Measurements from ENCODE around the gene CELA2A.
"Not testable (repeated sequence)": the region's sequence is repeated elsewhere in the genome, so short reads cannot be mapped to it uniquely, and the experiment has no call there.

CELA2A gene

DNA sequence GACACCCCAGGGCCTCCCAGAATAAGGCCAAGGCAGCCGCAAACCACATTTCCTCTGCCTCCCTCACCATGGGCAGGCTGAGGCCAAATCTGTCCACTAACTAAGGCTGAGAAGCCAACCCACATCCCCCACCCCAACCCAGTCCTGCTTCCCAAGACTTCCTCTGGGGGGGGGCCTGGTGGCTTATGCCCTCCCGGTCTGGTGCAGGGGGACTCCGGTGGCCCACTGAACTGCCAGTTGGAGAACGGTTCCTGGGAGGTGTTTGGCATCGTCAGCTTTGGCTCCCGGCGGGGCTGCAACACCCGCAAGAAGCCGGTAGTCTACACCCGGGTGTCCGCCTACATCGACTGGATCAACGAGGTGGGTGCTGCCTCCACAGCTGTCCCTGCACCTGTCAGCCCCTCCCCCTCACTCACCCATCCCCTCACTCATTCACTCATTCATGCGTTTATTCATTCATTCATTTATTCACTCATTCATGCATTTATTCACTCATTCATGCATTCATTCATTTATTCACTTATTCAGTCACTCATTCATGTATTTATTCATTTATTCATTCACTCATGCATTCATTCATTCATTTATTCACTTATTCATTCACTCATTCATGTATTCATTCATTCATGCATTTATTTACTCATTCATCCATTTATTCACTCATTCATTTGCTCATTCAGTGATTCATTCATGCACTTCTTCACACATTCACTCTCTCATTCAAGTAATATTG is 11.0 kb upstream of the CELA2A start:
- DNase-seq: no peak

DNA sequence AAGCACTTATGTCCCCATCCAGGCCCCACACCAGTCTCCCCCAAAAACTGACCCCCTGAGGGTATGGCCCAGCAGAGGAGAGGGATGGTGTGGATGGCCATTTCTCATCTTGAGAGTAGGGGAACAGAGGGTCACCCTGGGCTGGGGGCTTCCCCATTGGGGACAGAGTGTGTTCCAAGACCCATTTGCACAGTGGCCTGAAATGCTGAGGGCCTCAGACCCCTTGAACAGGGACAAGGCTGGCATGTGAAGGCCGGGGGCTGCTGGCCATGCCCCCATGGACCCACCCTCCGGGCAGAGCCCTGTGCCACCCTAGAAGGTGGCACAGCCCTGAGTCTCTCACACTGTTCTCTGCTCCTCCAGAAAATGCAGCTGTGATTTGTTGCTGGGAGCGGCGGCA is 10.3 kb upstream of the CELA2A start:
- no peak for DNase-seq

DNA sequence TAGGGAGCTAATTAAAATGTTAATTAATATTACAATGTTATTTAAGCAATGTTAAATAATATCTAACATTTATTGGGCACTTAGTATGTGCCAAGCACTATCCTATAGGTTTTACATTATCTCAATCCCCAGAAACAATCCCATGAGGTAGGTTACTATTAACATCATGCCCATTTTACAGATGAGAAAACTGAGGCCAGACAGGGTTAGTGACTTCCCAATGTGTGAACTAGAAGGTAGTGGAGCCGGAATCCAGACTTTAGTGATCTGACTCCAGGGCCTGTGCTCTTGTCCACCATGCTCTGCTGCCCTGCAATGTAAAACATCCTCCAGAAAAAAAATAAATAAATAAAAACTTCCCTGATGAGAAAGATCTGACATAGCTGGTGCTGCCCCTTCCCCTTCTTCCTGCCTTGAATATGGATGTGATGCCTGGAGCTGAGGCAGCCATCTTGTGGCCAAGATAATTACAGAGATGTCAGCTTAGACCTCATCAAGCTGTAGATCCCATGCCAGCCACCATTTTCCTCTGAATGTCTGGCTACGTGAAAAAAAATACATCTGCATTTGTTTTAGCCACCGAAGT is 7.6 kb upstream of the CELA2A start:
- DNase-seq: no peak

DNA sequence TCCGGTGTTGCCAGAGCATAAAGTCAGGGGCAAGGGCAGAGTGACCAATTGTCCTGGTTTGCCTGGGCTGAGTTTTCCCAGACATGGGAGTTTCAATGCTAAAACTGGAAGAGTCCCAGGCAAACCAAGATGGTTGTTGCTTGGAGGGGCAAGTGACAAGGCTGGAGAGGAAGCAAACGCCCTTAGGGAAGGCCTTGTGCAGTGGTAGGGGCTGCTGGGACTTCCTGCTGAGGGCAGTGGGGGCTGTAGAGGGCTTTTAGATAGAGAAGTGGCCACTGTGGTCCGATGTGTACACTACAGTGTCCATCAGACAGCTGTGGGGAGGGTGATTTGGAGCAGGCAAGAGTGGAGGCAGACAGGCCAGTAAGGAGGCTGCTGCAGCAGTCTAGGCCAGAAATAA is 7.0 kb upstream of the CELA2A start:
- DNase-seq: no peak

DNA sequence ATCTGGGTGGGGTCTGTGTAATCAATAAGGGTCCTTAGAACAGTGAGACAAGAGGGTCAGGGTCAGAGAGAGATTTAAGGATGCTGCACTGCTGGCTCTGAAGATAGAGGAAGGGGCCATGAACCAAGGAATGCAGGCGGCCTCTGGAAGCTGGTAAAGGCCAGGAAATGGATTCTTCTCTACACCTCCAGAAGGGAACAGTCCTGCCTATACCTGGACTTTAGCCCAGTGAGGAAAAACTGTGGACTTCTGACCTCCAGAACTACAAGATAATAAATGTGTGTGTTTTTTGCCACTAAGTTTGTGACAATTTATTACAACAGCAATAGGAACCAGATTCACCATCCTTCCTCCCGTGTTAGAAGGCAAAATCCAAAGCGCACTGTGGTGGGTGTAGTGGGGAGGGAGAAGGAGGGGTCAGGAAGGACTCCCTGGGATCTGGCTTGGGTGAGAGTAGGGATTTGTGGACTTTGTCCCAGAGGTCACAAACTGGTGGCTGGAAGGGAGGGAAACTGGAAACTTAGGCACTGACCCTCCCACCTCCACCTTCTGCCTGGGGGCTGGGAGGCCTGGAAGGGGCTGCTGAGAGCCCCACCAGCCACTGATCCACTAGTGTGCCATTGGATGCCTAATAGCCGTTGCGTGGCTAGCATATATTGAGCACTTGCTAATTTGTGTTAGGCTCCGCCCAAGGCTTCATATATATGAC is 5.4 kb upstream of the CELA2A start:
- no peak for DNase-seq

DNA sequence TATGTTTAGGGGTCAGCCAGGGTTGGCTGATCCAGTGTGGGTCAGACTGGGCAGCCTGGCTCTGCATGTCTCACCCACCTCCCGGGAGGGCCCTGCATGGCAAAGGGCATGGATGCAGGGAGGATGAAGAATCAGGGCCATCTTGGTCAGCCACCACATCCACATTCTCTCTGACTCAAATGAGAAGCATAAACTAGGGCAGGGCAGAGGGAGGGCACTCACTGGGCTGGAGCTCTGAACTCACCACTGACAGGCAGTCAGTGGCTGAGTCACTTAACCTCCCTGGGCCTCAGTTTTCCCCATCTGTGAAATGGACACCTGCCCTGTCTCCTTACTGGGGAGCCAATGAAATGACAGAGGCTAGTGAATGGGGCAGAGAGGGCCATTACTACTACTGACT is 4.3 kb upstream of the CELA2A start:
- no peak for DNase-seq

DNA sequence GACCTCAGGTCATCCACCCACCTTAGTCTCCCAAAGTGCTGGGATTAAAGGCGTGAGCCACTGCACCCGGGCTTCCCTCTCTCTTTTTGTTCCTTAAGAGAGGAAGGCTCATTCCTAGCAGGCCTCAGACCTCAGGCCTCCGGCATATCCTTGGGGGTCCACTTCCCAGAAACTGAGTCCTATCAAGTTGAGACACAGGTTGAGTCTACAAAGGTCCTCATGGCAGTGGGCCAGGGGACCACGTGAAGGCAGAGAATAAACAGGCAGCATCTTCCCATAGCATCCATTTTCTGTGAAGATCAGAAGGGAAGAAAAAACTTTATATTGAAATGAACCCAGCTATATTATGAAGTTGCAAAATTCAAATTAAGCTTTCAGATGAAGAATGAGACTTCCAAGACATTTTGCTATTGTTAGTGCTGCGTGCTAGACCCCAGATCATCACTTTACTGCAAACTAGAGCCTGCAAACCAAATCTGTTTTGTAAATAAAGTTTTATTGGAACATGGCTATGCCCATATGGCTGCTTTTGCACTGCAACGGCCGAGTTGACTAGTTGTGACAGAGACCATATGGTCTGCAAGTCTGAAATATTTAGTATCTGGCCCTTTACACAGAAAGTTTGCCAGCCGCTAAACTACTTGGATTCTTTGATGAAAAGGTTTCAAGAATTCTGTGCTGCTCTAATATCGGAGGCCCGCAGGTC is 3.5 kb upstream of the CELA2A start:
- no peak for DNase-seq

DNA sequence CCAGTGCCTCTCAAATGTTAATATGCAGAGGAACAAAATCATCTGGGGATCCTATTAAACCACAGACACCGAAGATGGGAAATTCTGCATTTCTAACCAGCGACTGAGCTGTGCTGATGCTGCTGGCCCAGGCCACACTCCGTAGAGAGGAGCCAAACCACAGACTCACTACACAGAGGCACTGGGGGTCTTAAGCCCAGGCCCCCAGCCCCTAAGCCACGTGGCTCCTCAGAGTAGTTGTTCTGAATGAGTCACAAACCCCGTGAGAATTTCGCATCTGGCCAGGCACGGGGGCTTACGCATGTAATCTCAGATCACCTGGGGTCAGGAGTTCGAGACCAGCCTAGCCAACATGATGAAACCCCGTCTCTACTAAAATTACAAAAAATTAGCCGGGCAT is 2.8 kb upstream of the CELA2A start:
- no peak for DNase-seq

DNA sequence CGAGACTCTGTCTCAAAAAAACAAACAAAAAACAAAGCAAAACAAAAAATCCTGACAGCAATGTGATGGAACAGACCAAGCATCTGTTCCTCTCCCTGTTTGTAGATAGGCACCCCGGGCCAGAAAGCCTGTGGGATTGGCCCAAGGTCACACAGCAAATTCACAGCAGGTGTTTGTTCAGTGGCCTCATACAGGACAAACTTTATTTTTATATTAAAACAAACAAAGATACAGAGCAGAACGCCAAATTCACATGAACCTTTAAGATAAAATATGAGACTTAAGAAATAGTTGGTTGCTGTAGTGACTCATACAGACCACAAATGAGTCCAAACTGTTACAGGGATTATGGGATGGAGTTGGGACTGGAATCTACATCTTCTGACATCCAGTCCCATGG is 2.3 kb upstream of the CELA2A start:
- DNase-seq: no peak

DNA sequence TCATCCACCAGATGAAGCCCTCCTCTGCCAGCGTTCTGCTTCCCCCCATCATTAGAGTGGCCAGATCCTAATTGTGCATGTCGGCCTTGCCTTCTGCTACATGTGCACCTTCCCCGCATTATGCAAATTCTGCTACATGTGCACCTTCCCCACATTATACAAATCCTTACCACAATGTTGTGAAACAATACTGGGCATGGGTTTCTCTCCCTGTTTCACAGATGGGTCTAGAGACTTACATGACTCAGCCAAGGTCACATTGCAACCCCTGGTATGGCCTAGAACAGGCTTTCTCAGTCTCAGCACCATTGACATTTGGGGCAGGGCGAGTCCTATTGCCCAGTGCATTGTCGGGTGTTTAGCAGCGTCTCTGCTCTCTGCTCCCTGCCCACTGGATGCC is 1.0 kb upstream of the CELA2A start:
- no peak for DNase-seq

DNA sequence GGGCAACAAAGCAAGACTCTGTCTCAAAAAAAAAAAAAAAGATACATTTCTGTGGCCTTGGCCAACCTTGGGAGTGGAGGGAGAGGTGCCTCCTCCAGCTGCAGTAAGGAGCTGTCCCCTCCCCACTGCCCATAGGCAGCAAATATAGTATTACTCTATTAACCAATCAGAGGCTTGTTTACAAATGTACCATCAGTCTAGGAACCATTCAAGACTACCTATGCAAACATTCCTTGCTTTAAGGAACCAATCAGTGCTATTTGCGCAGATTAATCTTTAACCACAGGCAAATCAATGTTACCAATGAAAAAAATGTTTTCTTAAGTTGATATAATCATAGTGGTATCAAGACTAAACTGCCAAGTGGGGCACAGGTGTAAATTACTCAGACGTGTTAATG is 1.1 kb downstream of the CELA2A start:
- DNase-seq: no peak

DNA sequence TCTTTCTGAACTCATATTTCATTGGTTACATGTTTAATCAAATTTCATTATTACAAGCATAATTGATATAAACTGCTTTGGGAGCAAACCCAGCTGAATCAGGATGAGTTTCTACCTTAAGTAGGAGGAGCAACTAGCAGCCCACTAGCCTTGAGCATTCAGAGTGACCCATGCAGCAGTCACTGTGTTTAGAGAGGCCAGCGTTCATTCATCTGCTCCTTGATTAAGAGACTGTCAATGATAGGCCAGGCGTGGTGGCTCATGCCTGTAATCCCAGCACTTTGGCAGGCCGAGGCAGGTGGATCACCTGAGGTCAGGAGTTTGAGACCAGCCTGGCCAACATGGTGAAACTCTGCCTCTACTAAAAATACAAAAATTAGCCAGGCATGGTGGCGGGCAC is 1.9 kb downstream of the CELA2A start:
- not testable (repeated sequence) for DNase-seq

DNA sequence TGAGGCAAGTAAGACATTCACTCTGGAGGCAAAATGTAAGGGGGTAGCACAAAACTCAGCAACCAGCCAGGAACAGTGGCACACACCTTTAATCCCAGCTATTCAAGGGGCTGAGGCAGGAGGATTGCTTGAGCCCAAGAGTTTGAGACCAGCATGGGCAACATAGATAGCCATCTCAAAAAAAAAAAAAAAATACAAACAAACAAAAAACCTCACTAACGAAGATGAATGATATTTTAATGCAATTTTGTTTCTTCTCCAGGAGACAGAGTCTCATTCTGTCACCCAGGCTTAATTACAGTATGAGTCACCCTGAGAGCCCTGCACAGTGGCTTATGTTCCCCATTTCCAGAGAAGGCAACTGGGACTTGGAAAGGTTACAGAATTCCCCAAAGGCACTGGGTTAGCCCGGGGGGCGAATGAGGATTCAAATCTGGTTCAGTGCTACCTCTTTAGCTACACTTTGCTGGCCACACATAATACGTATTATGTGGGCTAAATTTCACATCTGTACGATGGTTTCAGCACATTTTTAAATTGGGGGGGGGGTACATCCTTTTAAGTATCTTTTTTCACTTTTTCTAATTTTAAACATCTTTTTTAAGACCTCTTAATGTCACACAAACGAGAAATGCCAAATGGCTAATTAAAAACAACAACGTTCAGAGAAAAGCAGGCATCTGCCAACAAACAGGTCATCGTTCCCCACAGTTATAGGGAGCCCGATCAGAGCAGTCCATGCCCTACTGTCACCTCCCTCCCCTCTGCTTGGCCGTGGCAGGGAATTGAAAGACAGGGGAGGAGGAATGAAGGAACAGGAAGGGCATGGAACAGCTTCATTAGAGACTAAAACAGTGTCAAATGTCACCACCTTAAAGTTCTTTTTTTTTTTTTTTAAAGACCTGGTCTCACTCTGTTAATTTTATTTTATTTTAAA is 3.5 kb downstream of the CELA2A start:
- DNase-seq: no peak

DNA sequence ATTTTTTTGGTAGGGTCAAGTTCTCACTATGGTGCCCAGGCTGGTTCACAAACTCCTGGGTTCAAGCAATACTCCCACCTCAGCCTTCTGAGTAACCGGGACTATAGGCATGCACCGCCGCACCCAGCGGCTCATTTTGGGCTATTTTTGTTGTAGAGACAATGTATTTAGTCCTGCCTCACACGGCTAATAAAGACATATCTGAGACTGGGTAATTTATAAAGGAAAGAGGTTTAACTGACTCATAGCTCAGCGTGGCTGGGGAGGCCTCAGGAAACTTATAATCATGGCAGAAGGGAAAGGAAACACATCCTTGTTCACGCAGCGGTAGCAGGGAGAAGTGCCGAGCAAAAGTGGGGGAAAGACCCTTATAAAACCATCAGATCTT is 4.2 kb downstream of the CELA2A start:
- DNase-seq: no peak

DNA sequence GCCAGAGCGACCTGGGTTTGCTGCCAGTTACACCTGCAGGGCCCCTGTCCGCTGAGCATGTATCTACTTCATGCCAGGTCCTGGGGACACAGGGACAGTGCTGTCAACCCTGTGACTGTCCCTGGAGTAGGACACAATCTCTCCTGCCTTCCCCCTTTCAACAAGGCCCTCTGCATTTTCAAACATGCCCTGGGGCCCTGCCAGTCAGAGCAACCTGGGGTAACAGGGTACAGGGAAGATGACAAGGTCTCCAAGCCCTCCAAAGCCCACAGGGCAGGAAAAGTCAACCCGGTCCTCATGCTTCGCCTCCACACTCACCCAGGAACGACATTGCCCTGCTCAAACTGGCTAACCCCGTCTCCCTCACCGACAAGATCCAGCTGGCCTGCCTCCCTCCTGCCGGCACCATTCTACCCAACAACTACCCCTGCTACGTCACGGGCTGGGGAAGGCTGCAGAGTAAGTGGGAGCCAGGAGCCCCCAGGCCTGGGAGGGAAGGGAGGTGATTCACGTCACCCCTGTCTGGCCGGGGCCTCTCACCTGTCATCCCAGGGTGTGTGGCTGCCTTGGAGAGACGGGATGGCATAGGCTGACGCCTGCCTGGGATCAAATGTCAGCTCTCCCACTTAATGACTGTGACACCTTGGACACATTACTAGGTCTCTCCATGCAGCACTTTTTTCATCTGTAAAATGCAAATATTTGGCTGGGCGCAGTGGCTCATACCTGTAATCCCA is 6.7 kb downstream of the CELA2A start:
- DNase-seq: not testable (repeated sequence)

DNA sequence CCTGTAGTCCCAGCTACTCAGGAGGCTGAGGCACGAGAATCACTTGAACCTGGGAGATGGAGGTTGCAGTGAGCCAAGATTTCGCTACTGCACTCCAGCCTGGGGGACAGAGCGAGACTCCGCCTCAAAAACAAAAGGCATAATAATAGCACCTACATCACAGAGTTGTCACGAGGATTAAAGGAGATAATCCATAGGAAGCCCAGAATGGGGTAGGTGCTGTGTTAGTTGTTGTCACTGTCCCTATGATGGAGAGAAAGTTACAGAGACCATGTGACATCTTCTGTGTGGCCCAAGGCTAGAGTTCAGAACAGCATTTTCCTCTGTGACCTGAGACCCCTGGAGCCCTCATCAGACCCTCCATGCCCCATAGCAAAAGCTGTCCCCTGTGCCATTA is 7.4 kb downstream of the CELA2A start:
- not testable (repeated sequence) for DNase-seq

DNA sequence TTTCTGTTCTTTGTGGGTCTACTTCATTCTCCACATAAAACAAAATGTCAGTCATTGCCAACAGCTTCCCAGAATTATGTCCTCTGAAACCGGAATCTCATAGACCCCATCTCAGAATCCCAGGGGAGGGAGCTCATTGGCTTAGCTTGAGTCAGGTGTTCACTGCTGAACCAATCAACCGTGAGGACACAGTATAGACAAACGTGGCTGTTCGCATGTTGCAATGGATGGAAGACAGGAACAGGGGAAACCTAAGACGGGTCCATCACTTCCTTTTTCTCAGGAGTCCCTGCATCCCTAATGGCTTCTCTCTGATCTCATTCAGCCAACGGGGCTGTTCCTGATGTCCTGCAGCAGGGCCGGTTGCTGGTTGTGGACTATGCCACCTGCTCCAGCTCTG is 9.1 kb downstream of the CELA2A start:
- no peak for DNase-seq

DNA sequence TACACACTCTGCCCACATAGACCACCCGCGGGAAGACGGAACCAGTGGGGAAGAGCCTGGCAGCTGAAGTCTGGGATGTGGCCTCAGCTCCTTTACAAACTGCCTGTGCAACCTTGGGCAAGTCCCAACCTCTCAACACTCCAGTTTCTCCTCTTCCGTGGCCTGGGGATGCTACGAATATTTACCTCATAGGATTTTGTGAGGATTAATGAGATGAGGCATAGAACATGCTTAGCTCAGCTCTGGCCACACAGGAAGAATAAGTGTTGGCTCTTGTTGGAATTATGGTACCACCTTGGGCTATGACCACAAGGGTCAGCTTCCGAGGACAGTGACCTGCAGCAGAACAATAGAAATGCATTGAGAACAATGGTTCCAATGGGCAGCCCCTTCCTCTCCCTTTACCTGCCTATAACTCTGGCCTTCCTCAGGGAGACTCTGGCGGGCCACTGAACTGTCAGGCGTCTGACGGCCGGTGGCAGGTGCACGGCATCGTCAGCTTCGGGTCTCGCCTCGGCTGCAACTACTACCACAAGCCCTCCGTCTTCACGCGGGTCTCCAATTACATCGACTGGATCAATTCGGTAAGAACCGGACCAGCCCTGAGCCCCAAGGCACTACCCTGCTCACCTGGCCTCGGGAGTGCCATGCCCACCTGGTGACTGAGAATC is 10.6 kb downstream of the CELA2A start:
- DNase-seq: not testable (repeated sequence)

DNA sequence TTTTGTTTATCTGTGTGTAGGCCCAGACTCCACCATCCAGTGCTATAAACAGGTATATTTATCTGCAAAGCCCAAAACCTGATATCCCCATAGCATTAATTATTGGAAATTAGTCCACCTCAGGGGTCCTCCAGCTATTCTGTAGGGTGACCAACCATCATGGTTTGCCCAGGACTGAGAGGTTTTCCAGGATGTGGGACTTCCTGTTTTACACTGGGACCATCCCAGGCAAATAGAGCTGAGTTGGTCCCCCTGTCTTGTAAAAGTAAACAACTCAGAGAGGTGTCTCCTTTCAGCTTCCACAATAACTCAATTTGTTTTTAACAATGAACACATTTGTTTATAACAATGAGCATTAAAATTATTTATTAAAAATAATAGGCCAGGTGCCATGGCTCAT is 11.6 kb downstream of the CELA2A start:
- no peak for DNase-seq

DNA sequence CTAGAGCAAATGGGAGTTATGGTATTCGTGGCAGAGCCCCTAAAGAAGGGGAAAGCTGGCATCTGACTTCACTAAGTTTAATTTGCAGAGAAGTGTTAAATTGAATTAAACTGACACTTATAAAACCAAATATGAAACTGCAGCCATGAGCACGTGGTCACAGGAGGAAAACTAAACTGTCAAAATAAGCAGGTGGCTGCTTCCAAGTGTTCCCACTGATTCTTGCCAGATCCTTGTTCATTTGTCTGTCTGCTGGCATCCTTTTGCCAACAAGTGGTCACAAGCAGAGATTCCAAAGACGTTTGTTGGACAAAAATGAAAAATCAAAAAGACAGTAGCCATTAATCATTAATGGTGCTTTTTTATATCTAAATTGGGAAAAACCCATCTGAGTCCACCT is 12.8 kb downstream of the CELA2A start:
- DNase-seq: no peak

DNA sequence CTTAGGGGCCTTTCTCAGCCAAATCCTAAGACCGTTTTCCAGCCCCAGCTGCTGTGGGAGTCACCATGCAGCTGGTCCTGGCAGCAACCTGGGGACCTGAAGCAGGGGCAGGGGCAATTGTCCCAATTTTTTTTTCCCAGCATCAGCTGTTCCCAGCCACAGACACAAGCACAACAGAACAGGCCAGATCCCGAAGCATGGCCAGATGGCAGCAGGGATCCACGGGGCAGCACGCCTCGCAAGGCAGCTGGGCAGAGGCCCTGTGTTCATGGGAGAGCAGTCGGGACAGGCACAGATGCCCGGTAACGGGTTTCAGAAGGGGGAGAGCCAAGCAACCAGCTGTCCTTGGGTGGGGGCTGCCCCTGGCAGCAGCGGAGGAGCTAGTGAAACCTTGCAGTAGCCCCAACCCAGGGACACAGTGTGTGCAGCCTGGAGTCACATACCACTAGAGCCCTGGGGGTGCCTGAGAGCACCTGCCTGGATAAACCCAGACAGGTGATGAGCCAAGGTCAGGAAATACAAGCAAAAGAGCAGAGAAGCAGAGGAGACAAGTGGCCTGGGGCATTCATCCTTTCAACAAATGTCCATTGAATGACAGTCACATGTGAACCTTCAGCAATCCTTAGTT is 13.4 kb downstream of the CELA2A start:
- not testable (repeated sequence) for DNase-seq
